KOPT-K1 (cell line): ENCODE data around the gene CLDN14.

Source experiments
- H3K27ac ChIP-seq: fragments of 200-600 bp; sonication (generic); 2 replicates; pipeline ENCODE4 v1.5.1; 2016; ENCODE audit warnings: antibody characterized with exemption, mild to moderate bottlenecking, low read depth, low read length; ENCODE audit not compliant: poor library complexity, severe bottlenecking
- H3K36me3 ChIP-seq: fragments of 200-600 bp; sonication (generic); 2 replicates; pipeline ENCODE4 v1.5.1; 2017; ENCODE audit warnings: antibody characterized with exemption, mild to moderate bottlenecking, low read length, moderate library complexity; ENCODE audit not compliant: insufficient read depth
- H3K9me3 ChIP-seq: fragments of 200-600 bp; sonication (generic); 2 replicates; pipeline ENCODE4 v1.5.1; 2017; ENCODE audit warnings: antibody characterized with exemption, low read length, mild to moderate bottlenecking; ENCODE audit not compliant: insufficient read depth, poor library complexity, severe bottlenecking

Gene CLDN14

GRCh38 chr21:36450511-36450910 lies 29.4 kb downstream of the CLDN14 start:
- Histone ChIP-seq H3K9me3 (no peaks in the 10 kb centered on the region), H3K27ac (no peak overlapping the region), H3K36me3 (no peaks in the 10 kb centered on the region)

- Histone ChIP-seq H3K9me3 (no peaks in the 10 kb centered on the region), H3K36me3 (no peaks in the 10 kb centered on the region), H3K27ac (no peak overlapping the region)
These were observed 33.6 kb downstream of the CLDN14 start for GRCh38 chr21:36446301-36446700.

GRCh38 chr21:36441715-36442114 lies 38.2 kb downstream of the CLDN14 start:
- Histone ChIP-seq H3K9me3 (no peaks in the 10 kb centered on the region), H3K27ac (no peak overlapping the region), H3K36me3 (no peaks in the 10 kb centered on the region)

- no peaks in the 10 kb centered on the region for H3K9me3 ChIP-seq
- H3K27ac ChIP-seq, result no peak overlapping the region
- no peaks in the 10 kb centered on the region for H3K36me3 ChIP-seq
These were observed 42.2 kb downstream of the CLDN14 start for GRCh38 chr21:36437745-36438128.

- H3K9me3 ChIP-seq, result no peaks in the 10 kb centered on the region
- no peaks in the 10 kb centered on the region for H3K36me3 ChIP-seq
- H3K27ac ChIP-seq, result no peak overlapping the region
These were observed 42.8 kb downstream of the CLDN14 start for GRCh38 chr21:36436829-36437744.

- Histone ChIP-seq H3K9me3 (no peaks in the 10 kb centered on the region), H3K36me3 (no peaks in the 10 kb centered on the region), H3K27ac (no peak overlapping the region)
These were observed 45.8 kb downstream of the CLDN14 start for GRCh38 chr21:36434144-36434543.

- Histone ChIP-seq H3K9me3 (no peaks in the 10 kb centered on the region), H3K27ac (no peak overlapping the region), H3K36me3 (no peaks in the 10 kb centered on the region)
These were observed 46.7 kb downstream of the CLDN14 start for GRCh38 chr21:36433059-36433709.

GRCh38 chr21:36431252-36431651 lies 48.7 kb downstream of the CLDN14 start:
- H3K9me3 ChIP-seq, result no peaks in the 10 kb centered on the region
- H3K36me3 ChIP-seq, result no peaks in the 10 kb centered on the region
- no peak overlapping the region for H3K27ac ChIP-seq

- Histone ChIP-seq H3K36me3 (no peaks in the 10 kb centered on the region), H3K9me3 (no peaks in the 10 kb centered on the region), H3K27ac (no peak overlapping the region)
These were observed 49.1 kb downstream of the CLDN14 start for GRCh38 chr21:36430841-36431240.

- no peaks in the 10 kb centered on the region for H3K36me3 ChIP-seq
- peak overlapping the region; percentile 11 for H3K27ac ChIP-seq
- no peaks in the 10 kb centered on the region for H3K9me3 ChIP-seq
These were observed 49.9 kb downstream of the CLDN14 start for GRCh38 chr21:36429947-36430546.

- Histone ChIP-seq H3K36me3 (peaks cover 4% of the 10 kb centered on the region; the same call in 1 of the 2 replicates), H3K9me3 (no peaks in the 10 kb centered on the region), H3K27ac (no peak overlapping the region)
These were observed 51.0 kb downstream of the CLDN14 start for GRCh38 chr21:36428761-36429432.

GRCh38 chr21:36427502-36427901 lies 52.4 kb downstream of the CLDN14 start:
- no peaks in the 10 kb centered on the region for H3K9me3 ChIP-seq
- peaks cover 6% of the 10 kb centered on the region; the same call in 1 of the 2 replicates for H3K36me3 ChIP-seq
- H3K27ac ChIP-seq, result no peak overlapping the region

GRCh38 chr21:36425286-36425685 lies 54.6 kb downstream of the CLDN14 start:
- Histone ChIP-seq H3K9me3 (no peaks in the 10 kb centered on the region), H3K27ac (no peak overlapping the region)

GRCh38 chr21:36424592-36424991 lies 55.3 kb downstream of the CLDN14 start:
- H3K36me3 ChIP-seq, result peaks cover 25% of the 10 kb centered on the region; the same call in 1 of the 2 replicates
- H3K9me3 ChIP-seq, result no peaks in the 10 kb centered on the region
- H3K27ac ChIP-seq, result no peak overlapping the region

More at GRCh38 chr21:36425286-36425685, 54.6 kb downstream of the CLDN14 start:
- peaks cover 18% of the 10 kb centered on the region; the same call in 1 of the 2 replicates for H3K36me3 ChIP-seq
